ENCODE data around the gene RANBP10. TPM values are rescaled to one million over a fixed set of nuclear protein-coding genes. Genes with fewer than 3 reads are reported as not detected.

Gene RANBP10
- total and polyA plus RNA-seq, 10 of the 15 experiments (the other 5 are each of a cell fraction or from before 2014, with no cell fraction given): 1.2 to 20.4 (median 10.8) TPM

GRCh38 chr16:67719048-67719777 is 87.1 kb downstream of the RANBP10 start, which contains the start of gene GFOD2 (continued):
- TF ChIP-seq ZBTB4 (CRISPR knock-in tag; IDR thresholded peaks at IDR 0.05): no peak
- no peak for TF ChIP-seq PBX3 (IDR thresholded peaks at IDR 0.05; ENCODE audit: insufficient replicate concordance, low read depth, low read length)
- TF ChIP-seq LARP7 (IDR thresholded peaks at IDR 0.05): 0 out of 2 replicates have a peak, but pooled peaks have one; percentile 45
- TF ChIP-seq POU2F2 (IDR thresholded peaks at IDR 0.05; ENCODE audit: borderline replicate concordance, low read depth, low read length): 0 out of 3 replicates have a peak, but pooled peaks have one; percentile 51
- TF ChIP-seq CUX1 (IDR thresholded peaks at IDR 0.05; ENCODE audit: insufficient replicate concordance, low read depth, low read length): no peak
- peak; percentile 84 for TF ChIP-seq NKRF (conservative IDR thresholded peaks at IDR 0.05)
- no peak for TF ChIP-seq RFX5 (IDR thresholded peaks at IDR 0.05; ENCODE audit: low read depth, low read length)
- TF ChIP-seq GABPA (IDR thresholded peaks at IDR 0.05; ENCODE audit: low read depth): 0 out of 2 replicates have a peak, but pooled peaks have one; percentile 47
- TF ChIP-seq ZBTB11 (CRISPR knock-in tag; IDR thresholded peaks at IDR 0.05): no peak
- no peak for TF ChIP-seq SUZ12 (IDR thresholded peaks at IDR 0.05; ENCODE audit: unreplicated experiment)
- TF ChIP-seq PAX8 (IDR thresholded peaks at IDR 0.05): no peak
- TF ChIP-seq IKZF1 (conservative IDR thresholded peaks at IDR 0.05): peak; percentile 92
- TF ChIP-seq ZNF24 (IDR thresholded peaks at IDR 0.05): no peak
